HepG2 (cell line): ENCODE measurements around the gene C1GALT1. TPM values are rescaled to one million over a fixed set of nuclear protein-coding genes. Genes with fewer than 3 reads are reported as not detected.

Experiments
- ATAC-seq: fragments of 200-7000 bp; cut with Tn5 transposase; 3 replicates; pipeline ENCODE4 v1.9.1; 2020; ENCODE audit warnings: mild to moderate bottlenecking, moderate library complexity
- BruUV-seq: library from RNA; stranded (reverse); fragments of 400-500 nt; replicated peaks from 2 replicates; lab custom pipeline; 2021; lab: Mats Ljungman, UMichigan
- CTCF ChIA-PET: fragments of 300-600 bp; formaldehyde crosslinking; extraction: SDS; loops from one replicate; lab custom pipeline; 2021; ENCODE audit warnings: low total read pairs, inconsistent platforms, low intra/inter-chr PET ratio; lab: Yijun Ruan, JAX
- POLR2A ChIA-PET: fragments of 350-600 bp; sonication (Branson Sonifier 250); formaldehyde crosslinking; loops from one replicate; lab custom pipeline; 2020; ENCODE audit warnings: antibody characterized with exemption, inconsistent platforms; lab: Yijun Ruan, JAX
- DNase-seq: peaks from one replicate; pipeline ENCODE4 v3.0.0-alpha.2; 2015; ENCODE audit warnings: low spot score
- FAIRE-seq: peaks from 3 replicates; lab custom pipeline; 2011; peaks lifted over from hg19 to GRCh38; lab: Jason Lieb, UNC
- H2AFZ ChIP-seq: one replicate; pipeline ENCODE4 v1.6.1; 2011; ENCODE audit warnings: low read length, inconsistent platforms
- H3K27ac ChIP-seq: fragments of 300-600 bp; 3 replicates; pipeline ENCODE4 v1.8.0; 2011; ENCODE audit warnings: mixed run types, mild to moderate bottlenecking, mixed read lengths, low read length, inconsistent platforms; ENCODE audit not compliant: insufficient read depth; ENCODE audit errors: extremely low read length
- H3K27me3 ChIP-seq, 2 experiments: fragments of 200-600 bp in 1 of 2; 2 replicates in 1 of 2; 3 replicates in 1 of 2; pipeline versions ENCODE4 v1.6.0 to v1.8.0; 2011; ENCODE audit warnings: low read length in 2 of 2, mild to moderate bottlenecking in 2 of 2, moderate library complexity in 2 of 2, inconsistent platforms in 1 of 2; ENCODE audit not compliant: insufficient read depth in 2 of 2, control insufficient read depth in 1 of 2
- H3K36me3 ChIP-seq, 2 experiments: fragments of 200-600 bp in 1 of 2; replicated peaks in 1 of 2; 2 replicates in 1 of 2; 3 replicates in 1 of 2; pipeline versions ENCODE4 v1.5.1 to v1.8.0; 2011; ENCODE audit warnings: low read length in 2 of 2, inconsistent platforms in 1 of 2; ENCODE audit not compliant: insufficient read depth in 2 of 2, control insufficient read depth in 1 of 2
- H3K4me1 ChIP-seq: 2 replicates; pipeline ENCODE4 v1.5.1; 2012; ENCODE audit warnings: low read length, inconsistent platforms; ENCODE audit not compliant: insufficient read depth
- H3K4me2 ChIP-seq: 2 replicates; pipeline ENCODE4 v1.6.0; 2011; ENCODE audit warnings: low read depth, low read length, inconsistent platforms
- H3K4me3 ChIP-seq, 3 experiments: fragments of 200-600 bp in 1 of 3; sonication (generic), shearing (Covaris generic) in 1 of 3; replicated peaks in 1 of 3; 2 replicates each; pipeline ENCODE4 v1.5.1; 2011 to 2016; ENCODE audit warnings: low read length in 3 of 3, inconsistent platforms in 2 of 3, low read depth in 2 of 3, mild to moderate bottlenecking in 2 of 3, control low read depth in 1 of 3, mixed read lengths in 1 of 3; ENCODE audit not compliant: insufficient read depth in 1 of 3
- H3K79me2 ChIP-seq: one replicate; pipeline ENCODE4 v1.6.1; 2011; ENCODE audit warnings: low read length, inconsistent platforms; ENCODE audit not compliant: insufficient read depth
- H3K9ac ChIP-seq: 2 replicates; pipeline ENCODE4 v1.6.0; 2011; ENCODE audit warnings: mild to moderate bottlenecking, low read depth, low read length, inconsistent platforms; ENCODE audit not compliant: insufficient read depth
- H3K9me3 ChIP-seq: 2 replicates; pipeline ENCODE4 v1.5.1; 2012; ENCODE audit warnings: mild to moderate bottlenecking, low read length
- H4K20me1 ChIP-seq: 2 replicates; pipeline ENCODE4 v1.6.0; 2011; ENCODE audit warnings: inconsistent platforms, mild to moderate bottlenecking, low read length, moderate library complexity; ENCODE audit not compliant: insufficient read depth
- CHCHD3 ChIP-seq: sonication (generic); formaldehyde crosslinking; IDR thresholded peaks from 2 replicates; pipeline ENCODE4 v1.8.0; 2022; ENCODE audit warnings: mild to moderate bottlenecking, missing genetic modification reagents, moderate library complexity
- CHD2 ChIP-seq: IDR thresholded peaks from 2 replicates; pipeline ENCODE4 v1.6.1; 2011; ENCODE audit warnings: low read depth, low read length, improper control_type of control experiment
- ELF1 ChIP-seq: sonication (generic); formaldehyde crosslinking; IDR thresholded peaks from 2 replicates; pipeline ENCODE4 v1.4.0; 2020; ENCODE audit warnings: missing genetic modification reagents
- ELF4 ChIP-seq: sonication (generic); formaldehyde crosslinking; IDR thresholded peaks from 2 replicates; pipeline ENCODE4 v1.5.0; 2020; ENCODE audit warnings: missing genetic modification reagents, mild to moderate bottlenecking, moderate library complexity, borderline replicate concordance
- GABPA ChIP-seq, 2 experiments: IDR thresholded peaks; 2 replicates each; pipeline ENCODE4 v1.6.1; 2011 to 2016; ENCODE audit warnings: low read depth in 2 of 2, low read length in 1 of 2, missing biosample characterization in 1 of 2, missing genetic modification characterization in 1 of 2
- KDM2A ChIP-seq: sonication (generic); formaldehyde crosslinking; IDR thresholded peaks from 2 replicates; pipeline ENCODE4 v1.4.0; 2020; ENCODE audit warnings: low read depth, missing genetic modification reagents, borderline replicate concordance
- MBD4 ChIP-seq: IDR thresholded peaks from 2 replicates; pipeline ENCODE4 v1.6.1; 2012; ENCODE audit warnings: low read length, inconsistent platforms, borderline replicate concordance
- ONECUT2 ChIP-seq: sonication (generic); formaldehyde crosslinking; IDR thresholded peaks from 2 replicates; pipeline ENCODE4 v1.4.0; 2020; ENCODE audit warnings: missing genetic modification reagents
- PAX8 ChIP-seq: sonication (generic); formaldehyde crosslinking; IDR thresholded peaks from 2 replicates; pipeline ENCODE4 v1.8.0; 2022; ENCODE audit warnings: mild to moderate bottlenecking, missing genetic modification reagents, borderline replicate concordance
- TARDBP ChIP-seq: sonication (generic); formaldehyde crosslinking; IDR thresholded peaks from 2 replicates; pipeline ENCODE4 v1.8.0; 2022; ENCODE audit warnings: mild to moderate bottlenecking, missing genetic modification reagents
- ZNF18 ChIP-seq: sonication (generic); formaldehyde crosslinking; IDR thresholded peaks from 2 replicates; pipeline ENCODE4 v1.8.0; 2022; ENCODE audit warnings: mild to moderate bottlenecking, missing genetic modification reagents; ENCODE audit not compliant: insufficient replicate concordance
- ZNF224 ChIP-seq: sonication (generic); formaldehyde crosslinking; IDR thresholded peaks from 2 replicates; pipeline ENCODE4 v1.5.0; 2020; ENCODE audit warnings: mild to moderate bottlenecking, missing genetic modification reagents
- ZNF292 ChIP-seq: sonication (generic); formaldehyde crosslinking; IDR thresholded peaks from 2 replicates; pipeline ENCODE4 v1.8.1; 2022; ENCODE audit warnings: mild to moderate bottlenecking, low read depth, missing genetic modification reagents, borderline replicate concordance
- ZNF382 ChIP-seq: sonication (generic); formaldehyde crosslinking; IDR thresholded peaks from 2 replicates; pipeline ENCODE4 v1.5.0; 2020; ENCODE audit warnings: missing genetic modification reagents, mild to moderate bottlenecking, borderline replicate concordance
- ZNF562 ChIP-seq: sonication (generic); formaldehyde crosslinking; IDR thresholded peaks from 2 replicates; pipeline ENCODE4 v1.8.0; 2022; ENCODE audit warnings: missing genetic modification reagents, borderline replicate concordance
- ZNF781 ChIP-seq: sonication (generic); formaldehyde crosslinking; IDR thresholded peaks from 2 replicates; pipeline ENCODE4 v1.5.1; 2020; ENCODE audit warnings: borderline replicate concordance, mild to moderate bottlenecking, missing genetic modification reagents; ENCODE audit errors: not compliant biosample characterization
- WGBS: methylation state at CpG from one replicate; pipeline ENCODE4 v1.1.6; 2017; ENCODE audit warnings: low lambda C conversion rate; 5-methylcytosine and 5-hydroxymethylcytosine counted together
- in situ Hi-C: cut with HindIII; loops from 2 replicates; pipeline ENCODE4 v1.10.0; 2017; ENCODE audit warnings: low pct_unique_long_range_greater_than_20kb; ENCODE audit not compliant: extremely low pct_ligation_motif_present
- intact Hi-C: fragments of 100-400 bp; cut with micrococcal nuclease; formaldehyde crosslinking; loops from one replicate; pipeline ENCODE4 v1.10.0; 2022; ENCODE audit not compliant: unreplicated experiment
- polyA plus RNA-seq, 8 experiments: library from polyadenylated mRNA; depleted of rRNA in 3 of 8; stranded (reverse) in 7 of 8; unstranded in 1 of 8; fragments of >200 nt; fragmentation: Illumina TruSeq in 4 of 8; extraction: Trizol in 4 of 8; gene quantifications; 2 replicates each; pipeline versions ENCODE4 v1.2.1 to v1.2.3, GENCODE V29; 2011 to 2016; ENCODE audit warnings: low read depth in 4 of 8, missing spikeins in 1 of 8, mixed read lengths in 1 of 8; ENCODE audit not compliant: insufficient read depth in 1 of 8
- total RNA-seq, 5 experiments: library from RNA; depleted of rRNA; stranded (reverse); fragments of >200 nt; fragmentation: Illumina TruSeq; extraction: Trizol; gene quantifications; 2 replicates each; pipeline ENCODE4 v1.2.3, GENCODE V29; 2016; ENCODE audit warnings: low read depth in 1 of 5
- TF ChIP-seq, protein P1 (sequence below): IDR thresholded peaks from 2 replicates; pipeline ENCODE4 v1.6.1; 2016

The C1GALT1 gene
- total and polyA plus RNA-seq, 2 of the 13 experiments (the other 11 are each of a cell fraction or from before 2014, with no cell fraction given), result 57.1 to 65.9 TPM

DNA sequence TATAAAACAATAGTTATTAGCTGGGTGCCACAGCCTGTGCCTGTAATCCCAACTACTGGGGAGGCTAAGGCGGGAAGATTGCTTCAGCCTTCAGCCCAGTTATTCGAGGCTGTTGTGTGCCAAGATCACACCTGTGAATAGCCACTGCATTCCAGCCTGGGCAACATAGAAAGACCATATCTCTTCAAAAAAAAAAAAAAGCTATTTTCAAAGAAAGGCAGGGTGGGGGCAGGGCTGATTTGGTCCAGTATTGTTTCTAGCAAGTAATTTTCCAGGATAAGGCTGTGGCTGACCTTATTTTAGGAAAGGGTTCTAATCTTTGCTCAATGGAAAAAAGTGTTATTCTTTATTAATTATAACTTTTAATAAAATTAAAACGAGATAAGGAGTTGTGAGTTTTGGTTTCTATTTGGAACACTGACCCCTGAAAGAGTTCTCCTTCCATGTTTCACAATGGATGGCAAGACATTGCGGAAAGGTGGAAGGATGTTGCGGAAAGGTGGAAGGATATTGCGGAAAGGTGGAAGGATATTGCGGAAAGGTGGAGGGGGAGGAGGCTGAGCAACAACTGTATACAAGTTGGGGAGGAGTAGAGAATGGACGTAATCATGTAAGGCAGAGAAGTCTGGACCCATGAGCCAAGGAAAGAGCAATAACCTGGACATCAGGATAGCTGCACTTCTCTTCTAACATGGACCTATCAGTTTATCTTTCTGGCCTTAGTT is 1.5 kb upstream of the C1GALT1 start (continued):
- TF ChIP-seq ZNF781 (CRISPR knock-in tag), result no peak
- TF ChIP-seq ELF4 (CRISPR knock-in tag), result no peak

DNA sequence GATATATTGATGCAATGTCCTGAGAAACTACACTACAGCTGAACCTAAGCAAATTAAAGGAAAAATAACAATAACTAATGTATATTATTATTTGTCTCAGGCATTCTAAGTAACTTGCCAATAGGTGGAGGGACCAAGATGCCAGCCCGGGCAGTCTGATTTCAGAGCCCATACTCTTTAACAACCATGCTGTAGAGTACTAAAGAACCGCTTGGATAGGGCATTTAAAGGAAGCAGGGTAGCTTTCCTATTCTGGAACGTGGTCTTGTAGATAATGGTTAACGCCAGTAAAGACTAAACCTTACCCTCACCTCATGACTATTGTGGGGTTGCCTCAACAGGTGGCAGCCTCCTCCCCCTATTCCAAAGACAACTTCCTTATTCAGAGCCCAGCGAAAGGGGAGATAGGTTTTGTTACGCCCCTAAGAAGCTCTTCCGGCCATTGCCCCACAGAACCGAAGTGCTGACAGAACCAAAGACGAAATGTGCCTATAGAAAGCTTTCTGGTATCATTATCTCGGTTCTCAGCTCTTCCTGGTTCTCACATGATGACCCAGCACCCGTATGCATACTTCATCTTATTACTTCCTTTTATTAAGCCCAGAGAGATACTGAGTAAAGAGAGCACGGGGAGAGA is 707 bp upstream of the C1GALT1 start:
- Histone ChIP-seq H3K4me1 (peaks cover 63% of the 10 kb centered on the region), H3K27ac (peak overlapping the region; percentile 98), H4K20me1 (peaks cover 16% of the 10 kb centered on the region), H2AFZ (no peak overlapping the region), H3K9me3 (no peaks in the 10 kb centered on the region), H3K36me3 (peaks cover 0 to 4% of the 10 kb centered on the region in 2 experiments; a peak in 1 of 5 replicates), H3K79me2 (peaks cover 73% of the 10 kb centered on the region), H3K27me3 (no peaks in the 10 kb centered on the region; a peak in 1 of 5 replicates), H3K4me2 (peak overlapping the region; percentile 95), H3K4me3 (peak overlapping the region; percentile 63 to 83 (median 74)), H3K9ac (peak overlapping the region; percentile 94)
- intact Hi-C loops (loop anchor here (1.0 to 2.0 kb wide), 4 partner anchors 67 to 359 kb away; no protein-coding TSS in a partner anchor), in situ Hi-C loops (loop anchor here (5.0 kb wide), 1 partner anchor 79 kb away; no protein-coding TSS in a partner anchor)
- DNase-seq, result peak; percentile 75
- POLR2A ChIA-PET, result interaction anchor here (0.8 to 3.8 kb wide), 21 partner anchors 9 to 1105 kb away, joined by 3 to 22 read pairs (median 4); no protein-coding TSS in a partner anchor
- peak; percentile 10 for ATAC-seq
- CTCF ChIA-PET, result no interaction called here
- TSS peak; percentile 98 for BruUV-seq
- 2% methylated on average over 12 of the region's 12 CpGs for WGBS
- no peak for FAIRE-seq
- TF ChIP-seq GABPA (IDR thresholded peaks at IDR 0.05; ENCODE audit: low read depth, low read length), result no peak
- TF ChIP-seq GABPA (CRISPR knock-in tag; IDR thresholded peaks at IDR 0.05; ENCODE audit: low read depth), result 0 out of 2 replicates have a peak, but pooled peaks have one; percentile 44
- TF ChIP-seq KDM2A, result no peak
- TF ChIP-seq ELF4 (CRISPR knock-in tag), result 0 out of 2 replicates have a peak, but pooled peaks have one; percentile 3
- TF ChIP-seq MBD4, result peak; percentile 17; the same call in 1 of the 2 replicates
- TF ChIP-seq, protein P1, sequence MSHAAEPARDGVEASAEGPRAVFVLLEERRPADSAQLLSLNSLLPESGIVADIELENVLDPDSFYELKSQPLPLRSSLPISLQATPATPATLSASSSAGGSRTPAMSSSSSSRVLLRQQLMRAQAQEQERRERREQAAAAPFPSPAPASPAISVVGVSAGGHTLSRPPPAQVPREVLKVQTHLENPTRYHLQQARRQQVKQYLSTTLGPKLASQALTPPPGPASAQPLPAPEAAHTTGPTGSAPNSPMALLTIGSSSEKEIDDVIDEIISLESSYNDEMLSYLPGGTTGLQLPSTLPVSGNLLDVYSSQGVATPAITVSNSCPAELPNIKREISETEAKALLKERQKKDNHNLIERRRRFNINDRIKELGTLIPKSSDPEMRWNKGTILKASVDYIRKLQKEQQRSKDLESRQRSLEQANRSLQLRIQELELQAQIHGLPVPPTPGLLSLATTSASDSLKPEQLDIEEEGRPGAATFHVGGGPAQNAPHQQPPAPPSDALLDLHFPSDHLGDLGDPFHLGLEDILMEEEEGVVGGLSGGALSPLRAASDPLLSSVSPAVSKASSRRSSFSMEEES, result no peak
- TF ChIP-seq TARDBP (CRISPR knock-in tag), result peak; percentile 32; the same call in 1 of the 2 replicates
- peak; percentile 10; the same call in 1 of the 2 replicates for TF ChIP-seq ELF1 (CRISPR knock-in tag)
- no peak for TF ChIP-seq CHCHD3 (CRISPR knock-in tag)
- no peak for TF ChIP-seq CHD2
- no peak for TF ChIP-seq ONECUT2
- no peak for TF ChIP-seq ZNF382
- TF ChIP-seq ZNF562 (CRISPR knock-in tag), result 0 out of 2 replicates have a peak, but pooled peaks have one; percentile 26
- peak; percentile 55 for TF ChIP-seq ZNF18 (CRISPR knock-in tag)
- no peak for TF ChIP-seq ZNF292 (CRISPR knock-in tag)
- TF ChIP-seq PAX8 (CRISPR knock-in tag), result no peak
- no peak for TF ChIP-seq ZNF224
